Astrocyte of the cerebellum (primary cell): ENCODE measurements around the gene PHETA1.
A peak's percentile ranks its signal among the peaks of the same experiment; 100 is the strongest.

Source experiments
- DNase-seq: peaks from one replicate; pipeline ENCODE4 v3.0.0-alpha.2; 2011; ENCODE audit warnings: low read depth
- H3K4me3 ChIP-seq: 2 replicates; pipeline ENCODE4 v1.5.1; 2011; ENCODE audit warnings: mild to moderate bottlenecking, low read depth, low read length, moderate library complexity
- in situ Hi-C: cut with HindIII; loops from 2 replicates; pipeline ENCODE4 v1.10.0; 2017; ENCODE audit warnings: low sequenced_read_pairs
- TF ChIP-seq, protein P1 (sequence below): IDR thresholded peaks from 2 replicates; pipeline ENCODE4 v1.5.1; 2012; ENCODE audit warnings: low read length, low read depth, moderate library complexity, mild to moderate bottlenecking; ENCODE audit errors: missing control alignments

PHETA1 gene, protein sequence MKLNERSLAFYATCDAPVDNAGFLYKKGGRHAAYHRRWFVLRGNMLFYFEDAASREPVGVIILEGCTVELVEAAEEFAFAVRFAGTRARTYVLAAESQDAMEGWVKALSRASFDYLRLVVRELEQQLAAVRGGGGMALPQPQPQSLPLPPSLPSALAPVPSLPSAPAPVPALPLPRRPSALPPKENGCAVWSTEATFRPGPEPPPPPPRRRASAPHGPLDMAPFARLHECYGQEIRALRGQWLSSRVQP

DNA sequence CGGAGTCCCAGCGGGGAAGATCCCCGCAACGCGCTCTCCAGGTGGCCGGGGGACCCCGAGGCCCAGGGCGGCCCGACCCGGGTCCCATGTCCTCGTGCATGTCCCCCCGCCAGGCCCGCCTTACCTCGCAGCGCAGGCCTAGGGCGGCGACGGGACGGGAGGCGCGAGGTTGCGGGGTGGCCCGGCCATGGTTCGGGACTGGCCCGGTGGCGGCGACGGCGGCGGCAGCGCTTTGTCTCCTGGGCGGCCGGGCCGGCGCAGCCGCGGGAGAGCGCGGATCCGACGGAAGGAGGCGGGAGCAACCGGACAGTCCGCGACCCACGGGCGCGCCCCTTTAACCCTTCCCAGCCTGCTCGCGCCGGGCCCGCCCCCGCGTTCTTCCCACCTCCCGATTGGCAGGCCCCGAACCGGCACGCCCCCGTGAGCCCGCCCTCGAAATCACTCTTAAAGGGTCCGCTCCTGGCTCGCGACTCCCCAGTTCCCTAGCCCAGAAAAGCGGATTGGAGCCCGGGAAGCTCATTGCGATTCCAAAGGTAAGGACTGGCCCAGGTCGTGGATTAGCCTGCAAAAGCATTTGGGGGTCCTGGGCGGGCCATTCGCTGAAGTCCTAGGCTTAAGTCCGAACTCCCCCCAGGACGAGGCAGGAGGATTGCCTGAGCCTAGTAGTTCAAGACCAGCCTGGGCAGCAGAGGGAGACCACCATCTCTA lies at the start of gene PHETA1:
PHETA1 (minus strand) TSS at position 308 of the 708 bp plus-strand sequence. CDS start 5,668 bp downstream, outside the sequence.
- TF ChIP-seq, protein P1, sequence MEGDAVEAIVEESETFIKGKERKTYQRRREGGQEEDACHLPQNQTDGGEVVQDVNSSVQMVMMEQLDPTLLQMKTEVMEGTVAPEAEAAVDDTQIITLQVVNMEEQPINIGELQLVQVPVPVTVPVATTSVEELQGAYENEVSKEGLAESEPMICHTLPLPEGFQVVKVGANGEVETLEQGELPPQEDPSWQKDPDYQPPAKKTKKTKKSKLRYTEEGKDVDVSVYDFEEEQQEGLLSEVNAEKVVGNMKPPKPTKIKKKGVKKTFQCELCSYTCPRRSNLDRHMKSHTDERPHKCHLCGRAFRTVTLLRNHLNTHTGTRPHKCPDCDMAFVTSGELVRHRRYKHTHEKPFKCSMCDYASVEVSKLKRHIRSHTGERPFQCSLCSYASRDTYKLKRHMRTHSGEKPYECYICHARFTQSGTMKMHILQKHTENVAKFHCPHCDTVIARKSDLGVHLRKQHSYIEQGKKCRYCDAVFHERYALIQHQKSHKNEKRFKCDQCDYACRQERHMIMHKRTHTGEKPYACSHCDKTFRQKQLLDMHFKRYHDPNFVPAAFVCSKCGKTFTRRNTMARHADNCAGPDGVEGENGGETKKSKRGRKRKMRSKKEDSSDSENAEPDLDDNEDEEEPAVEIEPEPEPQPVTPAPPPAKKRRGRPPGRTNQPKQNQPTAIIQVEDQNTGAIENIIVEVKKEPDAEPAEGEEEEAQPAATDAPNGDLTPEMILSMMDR: no peak
- in situ Hi-C loops: no loop called here
- peak; percentile 49 for DNase-seq
- peak within 1 kb of the TSS; percentile 80 for H3K4me3 ChIP-seq

DNA sequence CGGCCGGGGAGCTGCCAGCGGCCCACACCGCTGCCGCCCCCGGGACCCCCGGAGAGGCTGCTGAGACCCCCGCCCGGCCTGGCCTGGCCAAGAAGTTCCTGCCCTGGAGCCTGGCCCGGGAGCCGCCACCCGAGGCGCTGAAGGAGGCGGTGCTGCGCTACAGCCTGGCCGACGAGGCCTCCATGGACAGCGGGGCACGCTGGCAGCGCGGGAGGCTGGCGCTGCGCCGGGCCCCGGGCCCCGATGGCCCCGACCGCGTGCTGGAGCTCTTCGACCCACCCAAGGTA lies 49.6 kb upstream of the PHETA1 start:
- H3K4me3 ChIP-seq: no peak overlapping the region
- in situ Hi-C loops: no loop called here
- DNase-seq: no peak
- TF ChIP-seq, protein P1: no peak

DNA sequence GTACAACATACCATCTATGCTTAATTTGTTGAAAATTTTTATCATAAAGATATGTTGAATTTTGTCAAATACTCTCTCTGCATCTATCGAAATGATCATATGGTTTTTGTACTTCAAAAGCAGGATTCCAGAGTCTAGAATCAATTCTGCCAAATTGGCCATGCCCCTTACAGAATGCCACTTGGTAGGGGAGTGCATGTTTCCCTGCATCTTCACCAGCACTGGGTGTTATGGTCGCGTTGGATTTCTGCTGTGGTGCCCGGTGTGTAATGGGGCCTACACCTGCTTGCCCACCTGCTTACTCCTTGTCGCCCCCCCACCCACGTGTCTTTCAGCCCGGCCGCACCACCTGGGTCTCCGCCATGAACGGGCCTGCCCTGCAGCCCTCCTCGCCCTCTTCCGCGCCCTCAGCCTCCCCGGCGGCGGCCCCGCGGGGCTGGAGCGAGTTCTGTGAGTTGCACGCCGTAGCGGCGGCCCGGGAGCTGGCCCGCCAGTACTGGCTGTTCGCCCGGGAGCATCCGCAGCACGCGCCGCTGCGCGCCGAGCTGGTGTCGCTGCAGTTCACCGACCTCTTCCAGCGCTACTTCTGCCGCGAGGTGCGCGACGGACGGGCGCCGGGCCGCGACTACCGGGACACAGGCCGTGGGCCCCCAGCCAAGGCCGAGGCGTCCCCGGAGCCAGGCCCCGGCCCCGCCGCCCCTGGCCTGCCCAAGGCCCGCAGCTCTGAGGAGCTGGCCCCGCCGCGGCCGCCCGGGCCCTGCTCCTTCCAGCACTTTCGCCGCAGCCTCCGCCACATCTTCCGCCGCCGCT lies 49.1 kb upstream of the PHETA1 start:
- no peak overlapping the region for H3K4me3 ChIP-seq
- DNase-seq: no peak
- TF ChIP-seq, protein P1: no peak
- in situ Hi-C loops: no loop called here

DNA sequence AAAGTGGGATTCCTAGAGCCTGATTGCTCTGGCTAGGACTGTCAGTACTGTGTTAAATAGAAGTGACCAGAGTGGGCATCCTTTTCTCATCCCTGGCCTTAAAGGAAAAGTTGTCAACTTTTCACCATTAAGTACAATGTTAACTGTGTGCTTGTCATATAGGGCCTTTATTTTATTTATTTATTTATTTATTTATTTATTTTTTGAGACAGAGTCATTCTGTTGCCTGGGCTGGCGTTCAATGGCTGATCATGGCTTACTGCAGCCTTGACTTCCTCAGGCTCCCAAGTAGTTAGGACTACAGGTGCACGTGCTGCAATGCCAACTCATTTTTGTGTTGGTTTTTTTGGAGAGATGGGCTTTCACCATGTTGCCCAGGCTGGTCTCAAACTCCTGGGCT lies 48.4 kb upstream of the PHETA1 start:
- TF ChIP-seq, protein P1: no peak
- in situ Hi-C loops: no loop called here
- no peak for DNase-seq
- H3K4me3 ChIP-seq: no peak overlapping the region

DNA sequence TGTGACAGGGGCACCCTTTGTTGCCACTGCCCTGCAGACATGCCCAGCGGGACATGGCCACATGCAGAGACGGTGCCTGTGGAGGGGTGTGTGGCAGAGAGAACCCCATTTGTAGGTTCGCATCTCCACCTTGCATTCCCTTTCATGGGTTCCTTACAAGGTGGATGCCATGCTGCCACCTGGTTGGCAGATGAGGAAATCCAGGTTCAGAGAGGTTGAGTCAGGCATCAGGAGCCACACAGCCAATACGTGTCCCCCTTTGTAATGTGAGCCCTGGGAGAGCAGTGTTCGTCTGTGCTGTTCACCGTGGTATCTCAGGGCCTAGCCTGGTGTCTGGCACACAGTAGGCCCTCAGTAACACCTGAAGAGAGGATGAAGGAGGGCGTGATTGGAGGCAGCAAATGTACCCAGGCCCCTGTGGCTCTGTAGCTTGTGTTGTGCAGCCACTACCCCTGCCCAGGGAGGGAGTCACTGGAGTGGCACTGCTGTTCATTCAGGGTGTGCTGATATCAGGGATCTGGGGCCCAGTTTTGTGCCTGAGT lies 45.9 kb upstream of the PHETA1 start:
- DNase-seq: no peak
- in situ Hi-C loops: no loop called here
- TF ChIP-seq, protein P1: no peak
- no peak overlapping the region for H3K4me3 ChIP-seq

DNA sequence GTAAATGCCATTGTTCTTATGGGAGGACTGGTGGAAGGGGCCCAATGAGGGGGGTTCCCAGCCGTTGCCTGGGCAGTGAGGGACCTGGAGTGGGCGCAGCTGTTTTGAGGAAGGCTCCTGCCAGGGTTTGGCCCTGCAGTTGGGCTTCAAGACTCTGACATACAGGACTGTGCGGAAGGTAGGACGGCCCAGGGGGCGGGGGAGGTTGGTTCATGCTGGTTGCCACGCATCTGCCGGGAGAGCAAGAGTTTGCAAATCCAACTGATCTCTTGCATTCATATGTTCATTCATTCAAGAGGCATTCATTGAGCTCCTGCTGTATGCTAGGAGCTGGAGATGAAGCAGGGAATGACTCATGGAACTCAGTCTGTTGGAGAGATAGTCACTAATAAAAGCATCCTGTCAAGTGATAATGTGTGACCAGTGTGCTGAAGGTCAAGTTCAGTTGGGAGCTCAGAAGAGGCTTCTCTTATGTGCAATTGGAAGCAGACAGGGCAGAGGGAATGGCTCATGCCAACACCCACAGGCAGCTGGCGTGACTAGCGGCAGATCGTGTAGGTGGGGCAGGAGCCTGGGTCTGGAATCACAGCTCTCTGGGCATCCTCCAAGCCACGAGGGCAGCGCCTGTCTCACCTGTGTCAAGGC lies 44.7 kb upstream of the PHETA1 start:
- DNase-seq: no peak
- in situ Hi-C loops: no loop called here
- no peak overlapping the region for H3K4me3 ChIP-seq
- TF ChIP-seq, protein P1: no peak
